ENCODE measurements around the gene ZNRF3.

GRCh38 chr22:28899199-28899853, 16.0 kb downstream of the ZNRF3 start:
- TF ChIP-seq JUNB (IDR thresholded peaks at IDR 0.05; ENCODE audit: unreplicated experiment) = no peak
- TF ChIP-seq CTCF (conservative IDR thresholded peaks at IDR 0.05; ENCODE audit: low read depth in 2 of 2) = no peak
